Measurements from ENCODE around the gene VSTM1. TPM values are rescaled to one million over a fixed set of nuclear protein-coding genes. Genes with fewer than 3 reads are reported as not detected.
"Not testable (repeated sequence)": the region's sequence is repeated elsewhere in the genome, so short reads cannot be mapped to it uniquely, and the experiment has no call there.

Gene VSTM1
- total RNA-seq, 4 donors from 2014 or later: not detected

DNA sequence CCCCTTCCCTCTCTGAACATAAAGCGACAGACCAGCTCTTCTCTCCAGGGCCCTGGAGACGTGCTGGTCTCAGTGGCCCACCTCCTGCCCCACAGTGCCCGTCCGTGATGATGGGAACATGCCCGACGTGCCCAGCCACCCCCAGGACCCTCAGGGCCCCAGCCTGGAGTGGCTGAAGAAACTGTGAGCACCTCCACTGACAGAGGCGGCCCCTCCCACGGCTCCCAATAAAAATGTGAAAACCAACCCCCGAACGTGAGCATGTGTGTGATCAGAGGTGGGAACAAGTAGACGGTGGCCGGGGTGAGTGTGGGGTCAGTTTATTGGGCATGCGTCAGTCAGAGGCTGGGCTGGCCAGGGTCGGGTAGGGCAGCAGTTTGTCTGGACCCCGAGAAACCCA, 43.0 kb upstream of the VSTM1 start:
- H3K36me3 ChIP-seq: peaks cover 59% of the 10 kb centered on the region

DNA sequence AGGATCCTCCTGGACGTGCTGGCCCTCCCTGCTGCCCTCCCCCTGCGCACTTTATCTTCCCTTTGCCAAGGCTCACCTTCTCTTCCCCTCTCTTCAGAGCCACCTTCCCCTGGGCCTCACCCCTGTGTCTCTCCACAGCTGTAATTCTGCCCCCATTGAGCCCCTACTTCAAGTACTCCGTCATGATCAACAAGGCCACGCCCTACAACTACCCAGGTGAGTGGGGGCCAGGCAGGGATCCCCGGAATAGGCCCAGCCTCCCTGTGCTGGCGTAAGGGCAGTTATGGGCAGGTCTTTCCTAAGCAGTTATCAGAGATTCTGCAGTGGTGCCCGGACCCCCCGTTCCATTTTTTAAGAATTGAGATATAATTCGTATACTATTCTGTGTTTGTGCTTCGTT, 42.1 kb upstream of the VSTM1 start:
- no peak overlapping the region for H3K4me3 ChIP-seq
- no peaks in the 10 kb centered on the region for H3K9me3 ChIP-seq
- peaks cover 56% of the 10 kb centered on the region for H3K36me3 ChIP-seq
- H3K27ac ChIP-seq: no peak overlapping the region
- DNase-seq (ENCODE audit: low spot score in 2 of 2): no peak
- 94% methylated on average over 10 of the region's 10 CpGs for WGBS
- peaks cover 14% of the 10 kb centered on the region for H3K4me1 ChIP-seq
- no peaks in the 10 kb centered on the region for H3K27me3 ChIP-seq
- TF ChIP-seq POLR2A (IDR thresholded peaks at IDR 0.05) (no peak), POLR2AphosphoS5 (IDR thresholded peaks at IDR 0.05) (no peak), CTCF (IDR thresholded peaks at IDR 0.05) (no peak), EP300 (IDR thresholded peaks at IDR 0.05) (no peak)

More for the DNA sequence above, 43.0 kb upstream of the VSTM1 start:
- Histone ChIP-seq H3K27ac (no peak overlapping the region), H3K9me3 (no peaks in the 10 kb centered on the region), H3K4me3 (no peak overlapping the region), H3K27me3 (no peaks in the 10 kb centered on the region), H3K4me1 (peaks cover 14% of the 10 kb centered on the region)
- no peak for TF ChIP-seq EP300 (IDR thresholded peaks at IDR 0.05)
- 87% methylated on average over 15 of the region's 15 CpGs for WGBS
- DNase-seq (ENCODE audit: low spot score in 2 of 2): peak in 1 of 2 donors; percentile 72

GRCh38 chr19:54104998-54105715, 41.5 kb upstream of the VSTM1 start:
- no peak overlapping the region for H3K4me3 ChIP-seq
- H3K9me3 ChIP-seq: no peaks in the 10 kb centered on the region
- DNase-seq (ENCODE audit: low spot score in 2 of 2): peak in 1 of 2 donors; percentile 26
- H3K4me1 ChIP-seq: peaks cover 14% of the 10 kb centered on the region
- peaks cover 50% of the 10 kb centered on the region for H3K36me3 ChIP-seq
- no peak for TF ChIP-seq CTCF (IDR thresholded peaks at IDR 0.05)
- no peak for TF ChIP-seq POLR2AphosphoS5 (IDR thresholded peaks at IDR 0.05)
- TF ChIP-seq EP300 (IDR thresholded peaks at IDR 0.05): no peak
- no peak for TF ChIP-seq POLR2A (IDR thresholded peaks at IDR 0.05)
- WGBS: 82% methylated on average over 11 of the region's 11 CpGs
- H3K27me3 ChIP-seq: no peaks in the 10 kb centered on the region
- no peak overlapping the region for H3K27ac ChIP-seq

DNA sequence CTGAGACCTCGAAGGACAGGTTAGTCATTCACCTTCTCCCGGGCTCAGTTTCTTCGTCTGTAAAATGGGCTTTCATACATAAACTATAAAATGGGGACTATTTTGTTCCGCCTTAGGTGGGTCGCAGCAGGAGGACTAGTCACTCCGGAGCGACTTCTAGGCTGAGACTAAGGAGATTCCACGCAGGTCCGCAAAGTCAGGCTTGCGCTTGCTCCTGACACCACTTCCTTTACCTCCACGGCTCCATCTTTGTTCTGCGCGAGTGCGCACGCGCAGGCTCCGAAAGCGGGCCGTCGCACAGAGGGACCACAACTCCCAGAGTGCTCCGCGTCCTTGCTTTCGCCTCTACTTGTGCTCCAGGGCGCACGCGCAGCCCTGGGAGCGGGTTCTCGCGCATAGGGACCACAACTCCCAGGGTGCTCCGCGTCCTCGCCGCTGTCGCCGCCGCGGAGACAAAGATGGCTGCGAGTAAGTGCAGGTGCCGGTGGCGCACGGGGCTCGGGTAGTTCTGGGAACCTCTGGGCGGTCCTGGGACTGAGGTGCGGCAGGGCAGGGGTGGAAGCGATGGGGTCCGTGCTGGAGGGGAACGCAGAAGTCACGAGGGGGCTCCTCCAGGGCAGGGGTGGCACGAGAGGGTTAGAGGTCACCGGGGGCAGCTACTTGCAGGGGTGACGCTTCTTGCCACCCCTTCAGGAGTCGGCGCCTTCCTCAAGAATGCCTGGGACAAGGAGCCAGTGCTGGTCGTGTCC, 38.9 kb upstream of the VSTM1 start, which contains the start of gene NDUFA3:
NDUFA3 (plus strand) TSS at position 435 of the 749 bp plus-strand sequence; CDS start at position 459, 24 bp downstream.
- Histone ChIP-seq H3K36me3 (peaks cover 24% of the 10 kb centered on the region), H3K9me3 (no peaks in the 10 kb centered on the region), H3K27me3 (no peaks in the 10 kb centered on the region), H3K27ac (peak within 1 kb of the TSS; percentile 25), H3K4me1 (peaks cover 14% of the 10 kb centered on the region), H3K4me3 (peak within 1 kb of the TSS; percentile 84)
- DNase-seq (ENCODE audit: low spot score in 2 of 2): peak; percentile 97 to 98
- WGBS: 6% methylated on average over 21 of the region's 54 CpGs
- TF ChIP-seq POLR2AphosphoS5 (IDR thresholded peaks at IDR 0.05): peak in 2 of 3 donors; percentile 47 to 90
- no peak for TF ChIP-seq EP300 (IDR thresholded peaks at IDR 0.05)

GRCh38 chr19:54100561-54100960, 36.9 kb upstream of the VSTM1 start, which contains the start of gene OSCAR:
Gene OSCAR (minus strand): TSS chr19:54100803. CDS start chr19:54100792, 11 bp downstream.
- Histone ChIP-seq H3K4me3 (no peak within 1 kb of the TSS), H3K27me3 (no peaks in the 10 kb centered on the region), H3K27ac (no peak within 1 kb of the TSS), H3K36me3 (peaks cover 6% of the 10 kb centered on the region), H3K9me3 (no peaks in the 10 kb centered on the region), H3K4me1 (peaks cover 29% of the 10 kb centered on the region)
- no peak for TF ChIP-seq POLR2A (IDR thresholded peaks at IDR 0.05)
- no peak for TF ChIP-seq EP300 (IDR thresholded peaks at IDR 0.05)
- TF ChIP-seq CTCF (IDR thresholded peaks at IDR 0.05): no peak
- no peak for TF ChIP-seq POLR2AphosphoS5 (IDR thresholded peaks at IDR 0.05)
- 36% methylated on average over 5 of the region's 5 CpGs for WGBS
- no peak for DNase-seq (ENCODE audit: low spot score in 2 of 2)

DNA sequence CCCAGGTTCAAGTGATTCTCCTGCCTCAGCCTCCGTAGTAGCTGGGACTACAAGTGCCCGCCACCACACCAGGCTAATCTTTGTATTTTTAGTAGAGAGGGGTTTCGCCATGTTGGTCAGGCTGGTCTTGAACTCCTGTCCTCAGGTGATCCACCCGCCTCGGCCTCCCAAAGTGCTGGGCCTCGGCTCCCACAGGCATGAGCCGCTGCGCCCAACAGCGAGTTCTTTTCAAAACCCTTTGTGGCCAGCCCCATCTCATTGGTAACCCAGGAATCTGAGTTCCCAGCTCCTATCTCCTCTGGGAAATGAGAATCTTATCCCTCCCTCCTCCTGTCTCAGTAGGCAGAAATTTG, 36.2 kb upstream of the VSTM1 start:
- H3K36me3 ChIP-seq; H3K9me3 ChIP-seq; H3K4me3 ChIP-seq; H3K27ac ChIP-seq; H3K27me3 ChIP-seq; DNase-seq (ENCODE audit: low spot score in 2 of 2): not testable (repeated sequence)
- H3K4me1 ChIP-seq: peaks cover 33% of the 10 kb centered on the region
- WGBS: 78% methylated on average over 9 of the region's 9 CpGs
